22Rv1 (cell line): Measurements from ENCODE around the gene FOXP1.

Experiments
- H3K27ac ChIP-seq: fragments of 450-650 bp; 2 replicates; pipeline ENCODE4 v1.5.1; 2017
- CTCF ChIP-seq: fragments of 450-650 bp; IDR thresholded peaks from 2 replicates; pipeline ENCODE4 v1.5.1; 2017; ENCODE audit warnings: mild to moderate bottlenecking
- ZFX ChIP-seq: fragments of 450-650 bp; IDR thresholded peaks from 2 replicates; pipeline ENCODE4 v1.6.1; 2017; ENCODE audit warnings: antibody characterized with exemption, borderline replicate concordance

FOXP1 gene

GRCh38 chr3:71134521-71134920 is 449.0 kb downstream of the FOXP1 start:
- TF ChIP-seq ZFX (no peak), CTCF (no peak)
- peak overlapping the region; percentile 95 for H3K27ac ChIP-seq

DNA sequence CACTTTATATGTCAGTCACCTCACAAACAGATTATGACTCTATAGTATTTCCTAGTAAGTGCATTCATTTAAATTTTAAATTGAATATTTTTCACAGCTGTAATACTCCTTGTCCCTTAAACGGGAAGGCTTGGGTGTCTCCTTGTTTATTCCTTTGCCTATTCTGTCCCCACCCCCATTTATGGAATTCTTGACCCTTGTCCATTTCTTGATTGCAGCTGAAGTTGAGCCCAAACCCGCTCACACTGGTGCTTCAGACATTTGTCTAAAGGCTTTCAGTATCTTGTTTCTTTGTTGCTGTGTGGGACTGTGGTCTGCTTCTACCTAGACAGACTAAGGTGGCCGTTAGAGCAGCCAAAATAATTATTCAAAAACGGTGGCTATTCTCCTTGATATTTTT is 449.7 kb downstream of the FOXP1 start:
- no peak for TF ChIP-seq ZFX
- no peak for TF ChIP-seq CTCF

DNA sequence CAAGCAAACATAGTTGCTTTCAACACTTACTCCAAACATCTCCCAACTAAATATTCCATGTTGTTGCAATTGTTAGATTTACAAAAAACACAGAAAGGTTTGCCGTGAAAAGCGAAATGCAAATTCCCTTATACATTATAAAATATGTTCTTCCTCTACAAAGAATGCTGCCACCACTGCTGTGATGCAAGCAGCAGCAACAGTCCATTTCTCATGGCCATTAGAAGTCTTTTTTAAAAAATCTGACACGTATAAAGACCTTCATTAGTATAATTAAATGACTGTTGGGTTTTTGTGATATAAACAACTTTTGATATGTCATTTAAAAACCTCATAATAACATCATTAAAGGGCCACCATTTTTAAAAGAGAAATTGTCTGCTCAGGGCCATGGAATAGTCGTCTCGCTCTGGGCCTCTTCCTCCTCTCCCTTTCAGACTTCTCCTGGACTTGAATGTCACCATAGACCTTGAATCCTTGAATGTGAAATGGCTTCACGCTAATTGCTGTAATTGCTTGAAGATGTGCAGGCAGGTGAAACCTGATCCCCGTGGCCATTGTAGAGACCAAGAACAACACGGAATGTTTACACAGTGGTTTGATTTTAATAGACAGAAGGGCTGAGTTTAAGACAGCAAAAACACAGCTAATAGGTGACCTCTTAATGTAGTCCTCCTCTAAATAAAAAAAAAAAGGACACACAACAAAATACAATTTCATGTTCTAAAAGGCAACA is 450.4 kb downstream of the FOXP1 start:
- peak overlapping the region; percentile 95 for H3K27ac ChIP-seq
- TF ChIP-seq CTCF (no peak), ZFX (no peak)

More for the DNA sequence above, 449.7 kb downstream of the FOXP1 start:
- H3K27ac ChIP-seq, result peak overlapping the region; percentile 95

DNA sequence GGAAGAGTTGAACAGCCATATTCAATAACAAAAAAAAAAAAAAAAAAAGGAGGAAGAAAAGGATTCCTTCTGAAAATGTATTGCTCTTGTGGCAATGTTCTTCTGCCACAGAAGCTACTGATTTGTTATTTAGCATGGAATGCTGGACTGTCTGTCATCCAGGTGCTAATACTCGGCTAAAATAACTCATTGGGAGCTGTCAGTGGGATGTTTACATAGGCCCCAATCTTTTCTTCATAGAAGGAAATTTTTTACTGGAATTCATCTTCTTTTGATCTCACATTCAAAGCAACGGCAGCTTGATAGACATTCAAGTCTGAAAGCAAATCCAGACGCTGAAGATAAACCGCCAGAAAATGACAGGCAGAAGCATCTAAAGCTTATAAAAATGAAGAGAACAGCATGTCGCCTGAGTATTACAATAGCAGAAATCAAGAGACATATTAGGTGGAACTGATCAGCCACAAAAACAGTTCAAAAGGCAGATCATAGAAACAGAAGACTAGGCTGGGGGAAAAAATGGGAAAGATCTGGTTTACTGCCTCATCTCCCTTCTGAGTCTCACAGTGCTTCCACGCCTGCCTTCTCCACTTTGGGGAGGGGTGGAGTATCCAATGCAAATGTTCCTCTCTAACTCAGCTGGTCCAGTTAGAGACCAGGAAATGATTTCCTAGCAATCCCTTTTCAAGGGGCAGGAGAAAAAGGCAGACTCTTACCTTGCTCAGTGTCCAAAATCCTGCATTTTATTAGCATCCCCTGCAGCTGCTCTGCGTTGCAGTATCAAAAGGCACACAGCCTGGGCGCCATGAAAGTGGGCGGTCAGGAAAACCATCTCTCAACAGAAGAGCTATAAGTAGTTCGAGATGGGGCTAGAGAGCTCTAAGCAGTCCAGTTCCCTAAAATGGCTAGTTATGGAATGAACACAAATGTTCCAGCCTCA is 451.9 kb downstream of the FOXP1 start:
- TF ChIP-seq CTCF, result no peak
- no peak for TF ChIP-seq ZFX
- H3K27ac ChIP-seq, result peak overlapping the region; percentile 95

DNA sequence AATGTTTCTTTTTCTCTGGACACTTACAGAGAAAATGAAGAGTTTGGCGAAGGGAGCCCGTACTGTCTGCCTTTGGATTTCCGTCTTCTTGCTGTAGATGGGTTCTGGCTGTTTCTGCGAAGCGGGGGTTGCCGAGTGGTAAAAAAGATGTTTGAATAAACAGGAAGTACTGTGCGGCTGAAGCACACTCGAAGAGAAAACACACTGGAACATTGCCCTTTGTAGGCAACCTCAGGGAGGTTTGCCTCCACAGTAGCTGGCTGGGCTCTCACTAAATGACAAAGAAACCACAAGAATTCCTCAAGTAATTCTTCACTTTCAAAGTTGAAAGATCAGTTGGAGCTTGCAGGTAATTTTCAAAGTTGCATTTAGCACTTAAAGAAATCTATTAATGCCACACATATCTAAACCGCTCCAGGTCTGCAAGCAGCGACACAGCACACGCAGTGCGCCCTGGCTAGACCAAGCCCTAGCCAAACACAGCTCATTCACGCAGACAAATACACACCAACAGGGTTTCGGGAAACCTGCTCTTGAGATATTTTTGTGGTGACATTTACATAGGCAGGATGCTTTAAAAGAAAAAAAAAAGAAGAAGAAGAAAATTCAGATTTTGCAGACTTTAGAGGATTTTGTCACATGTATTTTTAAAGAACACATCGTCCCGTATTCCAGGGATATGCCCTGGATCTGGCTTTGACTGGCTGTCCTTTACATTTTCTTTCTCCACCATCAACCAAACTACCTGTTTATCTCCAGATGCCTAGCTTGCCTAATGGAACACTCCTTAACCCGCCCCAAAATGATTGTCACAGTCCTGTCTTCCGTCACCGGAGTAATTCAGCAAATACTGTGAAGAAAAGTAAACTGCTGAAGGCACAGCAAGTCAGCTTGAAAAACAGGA is 452.8 kb downstream of the FOXP1 start:
- TF ChIP-seq CTCF (no peak), ZFX (no peak)
- peak overlapping the region; percentile 95 for H3K27ac ChIP-seq

DNA sequence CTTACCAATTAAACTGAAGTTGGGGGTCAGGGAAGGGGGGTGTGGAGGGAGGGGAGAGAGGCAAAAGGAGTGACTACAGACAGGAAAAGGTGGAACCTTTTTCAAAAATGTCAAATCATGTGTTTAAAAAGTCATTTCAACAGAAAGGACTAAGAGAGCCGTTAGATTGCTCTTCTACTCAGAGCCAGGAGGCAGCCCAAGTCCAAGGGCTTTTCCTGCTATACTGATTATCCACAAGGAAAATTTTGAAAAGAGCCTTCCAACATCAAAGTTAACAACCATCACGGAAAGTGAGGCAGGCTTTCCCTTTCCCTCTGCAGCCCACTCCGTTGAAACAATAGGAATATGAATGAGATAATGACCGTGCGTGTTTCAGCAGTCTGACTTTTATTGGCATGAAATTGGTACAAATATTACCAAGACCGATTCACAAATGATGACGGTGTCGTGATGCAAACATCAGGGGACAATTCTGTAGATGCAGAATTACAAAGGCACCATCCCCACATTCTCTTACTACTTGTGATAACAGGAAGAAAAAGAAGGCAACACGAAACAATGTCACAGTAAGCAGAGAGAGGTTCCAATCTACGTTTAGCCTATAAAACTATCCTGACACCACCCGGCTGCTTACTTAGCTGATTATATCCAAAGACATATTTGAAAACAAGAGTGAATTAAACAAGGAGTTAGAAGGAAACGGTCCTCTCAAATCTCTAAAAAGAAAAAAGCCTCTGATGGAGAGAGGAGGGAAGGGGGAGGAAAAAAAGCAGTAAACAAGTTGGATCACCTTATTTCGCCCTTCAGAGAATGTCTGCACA is 453.7 kb downstream of the FOXP1 start:
- TF ChIP-seq CTCF (no peak), ZFX (no peak)
- peak overlapping the region; percentile 95 for H3K27ac ChIP-seq
